Neural cell (in vitro differentiated cells): ENCODE measurements around the gene RAB3B.

Source experiments
- EP300 ChIP-seq: fragments of 450-650 bp; conservative IDR thresholded peaks from 2 replicates; pipeline ENCODE4 v1.6.1; 2014; ENCODE audit warnings: antibody characterized with exemption, mild to moderate bottlenecking, moderate library complexity; ENCODE audit not compliant: poor library complexity, severe bottlenecking
- EZH2 ChIP-seq: fragments of 200-600, 300-800 bp; shearing (Covaris generic), sonication (generic); IDR thresholded peaks from 2 replicates; pipeline ENCODE4 v1.6.1; 2014; ENCODE audit warnings: antibody characterized with exemption, low read length, borderline replicate concordance, mild to moderate bottlenecking; ENCODE audit not compliant: insufficient read depth, poor library complexity, severe bottlenecking
- POLR2AphosphoS5 ChIP-seq: IDR thresholded peaks from 2 replicates; pipeline ENCODE4 v1.6.1; 2012
- RAD21 ChIP-seq: fragments of 450-650 bp; conservative IDR thresholded peaks from 2 replicates; pipeline ENCODE4 v1.6.1; 2014; ENCODE audit warnings: antibody characterized with exemption, mild to moderate bottlenecking, moderate library complexity
- TAF1 ChIP-seq: IDR thresholded peaks from 2 replicates; pipeline ENCODE4 v1.6.1; 2012; ENCODE audit warnings: low read depth
- TF ChIP-seq, protein P1 (sequence below): fragments of 450-650 bp; IDR thresholded peaks from 2 replicates; pipeline ENCODE4 v1.5.1; 2014; ENCODE audit warnings: antibody characterized with exemption, mild to moderate bottlenecking, moderate library complexity; ENCODE audit not compliant: poor library complexity, severe bottlenecking
- TF ChIP-seq, protein P2 (sequence below): IDR thresholded peaks from 2 replicates; pipeline ENCODE4 v1.6.1; 2012; ENCODE audit warnings: borderline replicate concordance

DNA sequence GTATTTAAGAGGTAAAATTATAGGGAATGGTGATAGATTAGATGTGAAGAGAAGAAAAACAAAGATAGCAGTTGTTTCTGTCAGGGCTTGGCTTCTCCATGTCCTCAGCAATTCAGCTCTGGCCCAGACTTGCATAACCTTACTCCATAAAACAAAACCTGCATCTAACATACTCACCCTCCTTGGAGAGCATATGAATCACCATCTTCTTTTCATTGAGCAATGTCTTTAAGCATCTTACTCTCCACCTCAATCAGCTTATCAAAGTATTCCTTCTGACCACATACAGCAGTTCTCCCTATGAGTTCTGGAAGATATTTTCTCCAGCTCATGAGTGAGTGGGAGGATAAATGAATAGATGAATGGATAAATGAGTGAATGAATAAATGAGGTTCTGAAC lies 49.0 kb downstream of the RAB3B start:
- TF ChIP-seq EZH2, result no peak
- TF ChIP-seq, protein P1, sequence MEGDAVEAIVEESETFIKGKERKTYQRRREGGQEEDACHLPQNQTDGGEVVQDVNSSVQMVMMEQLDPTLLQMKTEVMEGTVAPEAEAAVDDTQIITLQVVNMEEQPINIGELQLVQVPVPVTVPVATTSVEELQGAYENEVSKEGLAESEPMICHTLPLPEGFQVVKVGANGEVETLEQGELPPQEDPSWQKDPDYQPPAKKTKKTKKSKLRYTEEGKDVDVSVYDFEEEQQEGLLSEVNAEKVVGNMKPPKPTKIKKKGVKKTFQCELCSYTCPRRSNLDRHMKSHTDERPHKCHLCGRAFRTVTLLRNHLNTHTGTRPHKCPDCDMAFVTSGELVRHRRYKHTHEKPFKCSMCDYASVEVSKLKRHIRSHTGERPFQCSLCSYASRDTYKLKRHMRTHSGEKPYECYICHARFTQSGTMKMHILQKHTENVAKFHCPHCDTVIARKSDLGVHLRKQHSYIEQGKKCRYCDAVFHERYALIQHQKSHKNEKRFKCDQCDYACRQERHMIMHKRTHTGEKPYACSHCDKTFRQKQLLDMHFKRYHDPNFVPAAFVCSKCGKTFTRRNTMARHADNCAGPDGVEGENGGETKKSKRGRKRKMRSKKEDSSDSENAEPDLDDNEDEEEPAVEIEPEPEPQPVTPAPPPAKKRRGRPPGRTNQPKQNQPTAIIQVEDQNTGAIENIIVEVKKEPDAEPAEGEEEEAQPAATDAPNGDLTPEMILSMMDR, result no peak
- TF ChIP-seq POLR2AphosphoS5, result no peak
- no peak for TF ChIP-seq EP300
- TF ChIP-seq, protein P2, sequence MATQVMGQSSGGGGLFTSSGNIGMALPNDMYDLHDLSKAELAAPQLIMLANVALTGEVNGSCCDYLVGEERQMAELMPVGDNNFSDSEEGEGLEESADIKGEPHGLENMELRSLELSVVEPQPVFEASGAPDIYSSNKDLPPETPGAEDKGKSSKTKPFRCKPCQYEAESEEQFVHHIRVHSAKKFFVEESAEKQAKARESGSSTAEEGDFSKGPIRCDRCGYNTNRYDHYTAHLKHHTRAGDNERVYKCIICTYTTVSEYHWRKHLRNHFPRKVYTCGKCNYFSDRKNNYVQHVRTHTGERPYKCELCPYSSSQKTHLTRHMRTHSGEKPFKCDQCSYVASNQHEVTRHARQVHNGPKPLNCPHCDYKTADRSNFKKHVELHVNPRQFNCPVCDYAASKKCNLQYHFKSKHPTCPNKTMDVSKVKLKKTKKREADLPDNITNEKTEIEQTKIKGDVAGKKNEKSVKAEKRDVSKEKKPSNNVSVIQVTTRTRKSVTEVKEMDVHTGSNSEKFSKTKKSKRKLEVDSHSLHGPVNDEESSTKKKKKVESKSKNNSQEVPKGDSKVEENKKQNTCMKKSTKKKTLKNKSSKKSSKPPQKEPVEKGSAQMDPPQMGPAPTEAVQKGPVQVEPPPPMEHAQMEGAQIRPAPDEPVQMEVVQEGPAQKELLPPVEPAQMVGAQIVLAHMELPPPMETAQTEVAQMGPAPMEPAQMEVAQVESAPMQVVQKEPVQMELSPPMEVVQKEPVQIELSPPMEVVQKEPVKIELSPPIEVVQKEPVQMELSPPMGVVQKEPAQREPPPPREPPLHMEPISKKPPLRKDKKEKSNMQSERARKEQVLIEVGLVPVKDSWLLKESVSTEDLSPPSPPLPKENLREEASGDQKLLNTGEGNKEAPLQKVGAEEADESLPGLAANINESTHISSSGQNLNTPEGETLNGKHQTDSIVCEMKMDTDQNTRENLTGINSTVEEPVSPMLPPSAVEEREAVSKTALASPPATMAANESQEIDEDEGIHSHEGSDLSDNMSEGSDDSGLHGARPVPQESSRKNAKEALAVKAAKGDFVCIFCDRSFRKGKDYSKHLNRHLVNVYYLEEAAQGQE, result no peak
- TF ChIP-seq TAF1, result no peak
- TF ChIP-seq RAD21, result no peak
